ENCODE results near the gene BICRA. TPM values are rescaled to one million over a fixed set of nuclear protein-coding genes. Genes with fewer than 3 reads are reported as not detected.

The BICRA gene
- total RNA-seq, 1 experiment from 2014 or later: 29.3 TPM

- Mint-ChIP-seq H3K36me3 (ENCODE audit: insufficient read depth in 1 of 3, low read depth in 3 of 3) (peaks cover 23 to 44% (median 28%) of the 10 kb centered on the region in 3 experiments), H3K4me3 (no peak overlapping the region), H3K9me3 (no peaks in the 10 kb centered on the region), H3K4me1 (peaks cover 9 to 13% of the 10 kb centered on the region in 2 experiments), H3K27me3 (ENCODE audit: low read depth) (no peaks in the 10 kb centered on the region), H3K27ac (no peak overlapping the region)
- Histone ChIP-seq H3K27me3 (ENCODE audit: insufficient read depth, low read length) (no peaks in the 10 kb centered on the region), H4K20me1 (ENCODE audit: control insufficient read depth, insufficient read depth, insufficient read length) (no peaks in the 10 kb centered on the region), H4K91ac (ENCODE audit: insufficient read length, low read depth, low read length) (no peak overlapping the region), H3K23ac (ENCODE audit: insufficient read length, low read depth, low read length) (no peak overlapping the region), H2BK12ac (ENCODE audit: insufficient read length, low read depth, low read length) (no peak overlapping the region), H2BK20ac (ENCODE audit: low read depth, low read length, poor library complexity, severe bottlenecking) (no peak overlapping the region), H3K4me2 (ENCODE audit: insufficient read depth, insufficient read length, low read length) (no peak overlapping the region), H3K4me1 (ENCODE audit: insufficient read depth, low read length) (no peaks in the 10 kb centered on the region; the same call in 1 of the 2 replicates), H2AFZ (ENCODE audit: low read length) (no peak overlapping the region), H2AK5ac (ENCODE audit: insufficient read length, low read length) (no peak overlapping the region), H3K9ac (ENCODE audit: extremely low read depth, insufficient read length, low read length) (no peak overlapping the region), H4K5ac (ENCODE audit: insufficient read length, low read depth, low read length) (no peak overlapping the region), H3K14ac (ENCODE audit: insufficient read depth, low read length) (no peak overlapping the region), H3K79me2 (ENCODE audit: insufficient read depth, low read length) (no peaks in the 10 kb centered on the region; the same call in 1 of the 2 replicates), H3K27ac (ENCODE audit: insufficient read length, low read depth, low read length) (no peak overlapping the region), H3K9me3 (ENCODE audit: control insufficient read depth, low read depth, low read length) (no peaks in the 10 kb centered on the region), H2BK15ac (ENCODE audit: low read depth, low read length) (no peak overlapping the region), H3K4ac (ENCODE audit: low read depth, low read length) (no peak overlapping the region), H3T11ph (ENCODE audit: low read length) (no peak overlapping the region), H4K8ac (replicated peaks; ENCODE audit: insufficient read length, low read depth, low read length) (no peak overlapping the region), H3K56ac (ENCODE audit: insufficient read length, low read depth, low read length) (no peak overlapping the region), H3K79me1 (ENCODE audit: insufficient read depth, low read depth, low read length, poor library complexity, severe bottlenecking) (no peaks in the 10 kb centered on the region), H3K23me2 (ENCODE audit: insufficient read length, low read depth, low read length, poor library complexity, severe bottlenecking) (no peaks in the 10 kb centered on the region), H2BK120ac (ENCODE audit: low read depth, low read length, poor library complexity, severe bottlenecking) (no peak overlapping the region), H2BK5ac (ENCODE audit: insufficient read length, low read length) (no peak overlapping the region), H3K18ac (ENCODE audit: insufficient read length, low read depth, low read length) (no peak overlapping the region)
- no peak for DNase-seq
- TF ChIP-seq CTCF (conservative IDR thresholded peaks at IDR 0.05): no peak
- WGBS (ENCODE audit: extremely low coverage, insufficient read length, low lambda C conversion rate): 100% methylated on average over 1 of the region's 2 CpGs
These were observed 62.6 kb downstream of the BICRA start for GRCh38 chr19:47671499-47671898.

All from H9 (cell line).